ENCODE data around the gene RPS6KB1. TPM values are rescaled to one million over a fixed set of nuclear protein-coding genes. Genes with fewer than 3 reads are reported as not detected.
A peak's percentile ranks its signal among the peaks of the same experiment; 100 is the strongest.

RPS6KB1 gene
- total and polyA plus RNA-seq, 10 of the 15 experiments (the other 5 are each of a cell fraction or from before 2014, with no cell fraction given), result 6.6 to 33.2 (median 26.0) TPM

GRCh38 chr17:59914274-59914854, 21.4 kb downstream of the RPS6KB1 start:
- Histone ChIP-seq H2AFZ (ENCODE audit: control insufficient read depth, low read depth, low read length) (no peak overlapping the region), H3K27me3 (replicated peaks in 1 of 2; ENCODE audit: control insufficient read depth in 2 of 2, insufficient read depth in 2 of 2, low read length in 1 of 2) (no peaks in the 10 kb centered on the region), H3K4me3 (no peak overlapping the region), H3K79me2 (ENCODE audit: control insufficient read depth, insufficient read depth, low read length) (no peaks in the 10 kb centered on the region), H3K27ac (ENCODE audit: control insufficient read depth, insufficient read depth) (no peak overlapping the region), H3K36me3 (ENCODE audit: control insufficient read depth in 2 of 2, insufficient read depth in 2 of 2, low read length in 1 of 2) (peaks cover 0 to 18% of the 10 kb centered on the region in 2 experiments; a peak in 2 of 4 replicates), H4K20me1 (ENCODE audit: control insufficient read depth, insufficient read depth) (no peaks in the 10 kb centered on the region), H3K9ac (ENCODE audit: control insufficient read depth, insufficient read depth, low read length) (no peak overlapping the region), H3K9me3 (replicated peaks; ENCODE audit: control insufficient read depth, insufficient read depth, low read length) (no peaks in the 10 kb centered on the region), H3K4me1 (ENCODE audit: control insufficient read depth, insufficient read depth, low read length) (no peaks in the 10 kb centered on the region), H3K4me2 (ENCODE audit: control insufficient read depth, insufficient read depth) (no peak overlapping the region)
- intact Hi-C loops (cut with micrococcal nuclease; ENCODE audit: unreplicated experiment) (loop anchor here (5.0 to 10.0 kb wide), 2 partner anchors 120 to 162 kb away; no protein-coding TSS in a partner anchor), in situ Hi-C loops (cut with MboI) (no loop called here)
- ChIA-PET RAD21 (ENCODE audit: unreplicated experiment) (interaction anchor here (0.6 to 1.6 kb wide), 12 partner anchors 9 to 395 kb away, joined by 3 to 21 read pairs (median 4); partner anchors contain the start of genes RNFT1, RPS6KB1 and TUBD1), CTCF (interaction anchor here (0.5 to 5.0 kb wide), 32 partner anchors 10 to 998 kb away, joined by 3 to 49 read pairs (median 4); partner anchors contain the start of genes PTRH2, RNFT1, RPS6KB1 and TUBD1), SMC1A (ENCODE audit: uncharacterized antibody, unreplicated experiment) (interaction anchor here (0.6 to 4.9 kb wide), 11 partner anchors 10 to 797 kb away, joined by 3 to 40 read pairs (median 4); partner anchors contain the start of gene RNFT1), POLR2A (no interaction called here)
- peak; percentile 89 for FAIRE-seq
- no peak for DNase-seq (ENCODE audit: low read depth, low spot score)
- WGBS (ENCODE audit: insufficient coverage, insufficient replicate concordance, low lambda C conversion rate, missing lambda C conversion rate), result 100% methylated on average over 1 of the region's 1 CpG
- no TSS peak for BruUV-seq (replicated peaks)
- peak; percentile 77 for ATAC-seq
- no peak for TF ChIP-seq NFYB (IDR thresholded peaks at IDR 0.05; ENCODE audit: insufficient read depth, low read depth, low read length)
- no peak for TF ChIP-seq ASH2L (IDR thresholded peaks at IDR 0.05; ENCODE audit: borderline replicate concordance, low read depth)
- no peak for TF ChIP-seq PAX8 (IDR thresholded peaks at IDR 0.05)
- TF ChIP-seq JUND (IDR thresholded peaks at IDR 0.05; ENCODE audit: low read depth, low read length), result no peak
- no peak for TF ChIP-seq CHD2 (IDR thresholded peaks at IDR 0.05; ENCODE audit: borderline replicate concordance, low read depth, low read length)
- TF ChIP-seq STAT1 (conservative IDR thresholded peaks at IDR 0.05), result no peak
- peak; percentile 89 for TF ChIP-seq NFXL1 (IDR thresholded peaks at IDR 0.05; ENCODE audit: borderline replicate concordance)
- no peak for TF ChIP-seq SRF (IDR thresholded peaks at IDR 0.05; ENCODE audit: low read depth in 2 of 2, low read length in 2 of 2)
- no peak for TF ChIP-seq MAX (IDR thresholded peaks at IDR 0.05; ENCODE audit: low read depth, low read length)
- no peak for TF ChIP-seq CHD4 (IDR thresholded peaks at IDR 0.05)
- peak; percentile 53 for TF ChIP-seq RAD21 (IDR thresholded peaks at IDR 0.05; ENCODE audit: insufficient read depth, low read depth, low read length)
- no peak for TF ChIP-seq POLR2AphosphoS2 (IDR thresholded peaks at IDR 0.05; ENCODE audit: low read depth, low read length)
- TF ChIP-seq SUPT20H (IDR thresholded peaks at IDR 0.05; ENCODE audit: borderline replicate concordance, control insufficient read depth, low read depth, low read length), result no peak
- TF ChIP-seq BCL3 (IDR thresholded peaks at IDR 0.05; ENCODE audit: borderline replicate concordance, insufficient read depth, low read depth, low read length, poor library complexity, severe bottlenecking), result no peak
- TF ChIP-seq WRNIP1 (IDR thresholded peaks at IDR 0.05; ENCODE audit: borderline replicate concordance, low read depth, low read length), result no peak
- TF ChIP-seq ETV6 (conservative IDR thresholded peaks at IDR 0.05 in 1 of 2, IDR thresholded peaks at IDR 0.05 in 1 of 2; ENCODE audit: borderline replicate concordance in 1 of 2, low read depth in 1 of 2), result peak in 1 of 2 experiments; percentile 57; a peak in 2 of 4 replicates
- no peak for TF ChIP-seq NFIC (IDR thresholded peaks at IDR 0.05; ENCODE audit: low read depth, low read length)
- TF ChIP-seq CREM (IDR thresholded peaks at IDR 0.05; ENCODE audit: low read depth), result no peak
- TF ChIP-seq HDAC6 (IDR thresholded peaks at IDR 0.05; ENCODE audit: unreplicated experiment), result no peak

All from GM12878 (cell line).